Erythroblast (primary cell): ENCODE results near the gene BARHL1.

Experiments
- GATA1 ChIP-seq: IDR thresholded peaks from 2 replicates; pipeline ENCODE4 v1.6.1; 2011; ENCODE audit warnings: low read depth, mild to moderate bottlenecking, control low read depth, low read length, moderate library complexity
- POLR2A ChIP-seq: IDR thresholded peaks from 2 replicates; pipeline ENCODE4 v1.6.1; 2011; ENCODE audit warnings: mild to moderate bottlenecking, low read length

DNA sequence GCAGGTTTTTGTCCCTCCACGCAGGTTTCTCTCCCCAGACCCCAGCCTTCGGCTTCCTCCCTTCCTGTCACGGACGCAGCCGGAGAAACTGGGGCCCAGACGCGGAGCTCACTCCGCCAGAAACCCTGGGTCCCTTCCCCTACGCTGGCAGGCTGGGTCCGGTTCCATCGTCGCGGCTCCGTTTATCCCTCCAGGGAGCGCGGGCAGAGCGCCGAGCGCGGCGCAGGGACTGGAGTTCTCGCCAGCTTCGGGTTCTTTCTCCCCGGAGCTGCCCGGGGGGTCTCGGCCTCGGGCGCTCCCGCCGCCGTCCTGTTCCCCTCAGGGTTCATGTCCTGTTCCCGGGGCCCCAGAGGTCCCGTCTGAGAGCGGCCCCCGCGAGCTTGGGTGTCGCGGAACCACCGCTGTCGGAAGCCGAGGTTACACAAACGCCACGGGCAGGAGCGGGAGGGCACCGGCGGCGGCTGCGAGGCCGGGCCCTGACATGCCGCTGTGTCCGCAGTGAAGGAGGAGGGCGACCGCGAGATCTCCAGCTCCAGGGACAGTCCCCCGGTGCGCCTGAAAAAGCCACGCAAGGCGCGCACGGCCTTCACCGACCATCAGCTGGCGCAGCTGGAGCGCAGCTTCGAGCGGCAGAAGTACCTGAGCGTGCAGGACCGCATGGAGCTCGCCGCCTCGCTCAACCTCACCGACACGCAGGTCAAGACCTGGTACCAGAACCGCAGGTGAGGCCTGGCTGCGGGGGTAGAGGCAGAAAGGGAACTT, 4.6 kb downstream of the BARHL1 start:
- TF ChIP-seq POLR2A (no peak), GATA1 (no peak)
